GM13977 (cell line): ENCODE measurements around the gene DHRS4.
A peak's percentile ranks its signal among the peaks of the same experiment; 100 is the strongest.
"Not testable (repeated sequence)": the region's sequence is repeated elsewhere in the genome, so short reads cannot be mapped to it uniquely, and the experiment has no call there.

Experiments used
- DNase-seq: peaks from one replicate; pipeline ENCODE4 v3.0.0; 2012; ENCODE audit warnings: low spot score
- CTCF ChIP-seq: IDR thresholded peaks from 2 replicates; pipeline ENCODE4 v1.5.1; 2012; ENCODE audit warnings: mild to moderate bottlenecking, control low read depth; ENCODE audit not compliant: insufficient read depth; ENCODE audit errors: extremely low read depth, missing control alignments
- in situ Hi-C: fragments of 300-500 bp; cut with MboI; formaldehyde crosslinking; loops from one replicate; pipeline ENCODE4 v1.12.0; 2022; ENCODE audit warnings: low sequenced_read_pairs, low pct_unique_long_range_greater_than_20kb, mixed read lengths, inconsistent platforms; ENCODE audit not compliant: unreplicated experiment

Gene DHRS4

GRCh38 chr14:23984891-23985602, 31.5 kb downstream of the DHRS4 start:
- in situ Hi-C loops, result loop anchor here (25.0 kb wide), 1 partner anchor 102 kb away; the partner anchor contains the start of gene PCK2
- no peak for TF ChIP-seq CTCF
- DNase-seq, result no peak

GRCh38 chr14:23988223-23988606, 34.6 kb downstream of the DHRS4 start:
- in situ Hi-C loops, result loop anchor here (25.0 kb wide), 1 partner anchor 99 kb away; the partner anchor contains the start of gene PCK2

GRCh38 chr14:23988607-23989363, 35.2 kb downstream of the DHRS4 start, which contains the start of gene DHRS4L2:
Gene DHRS4L2 (plus strand): TSS chr14:23988929. CDS start chr14:23988948, 19 bp downstream.
- in situ Hi-C loops, result loop anchor here (25.0 kb wide), 1 partner anchor 99 kb away; the partner anchor contains the start of gene PCK2
- peak; percentile 55 for DNase-seq

More at GRCh38 chr14:23988223-23988606, 34.6 kb downstream of the DHRS4 start:
- DNase-seq, result not testable (repeated sequence)

- in situ Hi-C loops, result loop anchor here (25.0 kb wide), 1 partner anchor 97 kb away; the partner anchor contains the start of gene PCK2
- DNase-seq, result peak; percentile 48
These were observed 36.3 kb downstream of the DHRS4 start for GRCh38 chr14:23989734-23990445.

GRCh38 chr14:23990961-23991360, 37.4 kb downstream of the DHRS4 start:
- DNase-seq, result not testable (repeated sequence)
- in situ Hi-C loops, result loop anchor here (25.0 kb wide), 1 partner anchor 96 kb away; the partner anchor contains the start of gene PCK2

- DNase-seq, result not testable (repeated sequence)
- in situ Hi-C loops, result loop anchor here (25.0 kb wide), 1 partner anchor 94 kb away; the partner anchor contains the start of gene PCK2
These were observed 39.5 kb downstream of the DHRS4 start for GRCh38 chr14:23993042-23993441.

- DNase-seq, result not testable (repeated sequence)
- in situ Hi-C loops, result loop anchor here (25.0 kb wide), 1 partner anchor 91 kb away; the partner anchor contains the start of gene PCK2
These were observed 42.4 kb downstream of the DHRS4 start for GRCh38 chr14:23996009-23996408.

- in situ Hi-C loops, result loop anchor here (25.0 kb wide), 1 partner anchor 90 kb away; the partner anchor contains the start of gene PCK2
- not testable (repeated sequence) for DNase-seq
These were observed 43.3 kb downstream of the DHRS4 start for GRCh38 chr14:23996825-23997224.

- DNase-seq, result not testable (repeated sequence)
- in situ Hi-C loops, result loop anchor here (25.0 kb wide), 1 partner anchor 88 kb away; the partner anchor contains the start of gene PCK2
These were observed 46.1 kb downstream of the DHRS4 start for GRCh38 chr14:23999640-24000039.

GRCh38 chr14:24001078-24001477, 47.5 kb downstream of the DHRS4 start:
- in situ Hi-C loops, DNase-seq: not testable (repeated sequence)

GRCh38 chr14:24001679-24002078, 48.1 kb downstream of the DHRS4 start:
- DNase-seq, in situ Hi-C loops: not testable (repeated sequence)

GRCh38 chr14:24006471-24006816, 52.9 kb downstream of the DHRS4 start:
- in situ Hi-C loops, DNase-seq: not testable (repeated sequence)

GRCh38 chr14:24006817-24007652, 53.5 kb downstream of the DHRS4 start:
- in situ Hi-C loops, DNase-seq: not testable (repeated sequence)
